NCI-H748 (cell line): Measurements from ENCODE around the gene HMG20B.
"Not testable (repeated sequence)": the region's sequence is repeated elsewhere in the genome, so short reads cannot be mapped to it uniquely, and the experiment has no call there.

ENCODE experiments used
- DNase-seq: peaks from one replicate; lab custom pipeline; 2025; ENCODE audit not compliant: unreplicated experiment; lab: John Stamatoyannopoulos, UW

Gene HMG20B

DNA sequence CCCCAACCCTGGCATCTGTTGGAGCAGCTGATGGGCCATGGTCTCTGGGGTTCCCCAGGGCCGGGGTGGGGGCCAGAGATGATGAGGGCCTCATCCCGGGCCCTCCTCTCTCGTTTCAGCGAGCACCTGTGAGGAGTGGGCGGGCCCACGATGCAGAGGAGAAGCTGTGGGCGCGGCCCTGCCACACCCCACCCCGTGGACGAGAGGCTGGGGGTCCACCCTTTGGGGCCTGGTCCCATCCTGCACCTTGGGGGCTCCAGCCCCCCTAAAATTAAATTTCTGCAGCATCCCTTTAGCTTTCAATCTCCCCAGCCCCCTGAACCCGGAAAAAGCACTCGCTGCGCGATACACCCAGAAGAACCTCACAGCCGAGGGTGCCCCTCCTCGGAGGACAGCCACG, 5.6 kb downstream of the HMG20B start:
- DNase-seq, result no peak

DNA sequence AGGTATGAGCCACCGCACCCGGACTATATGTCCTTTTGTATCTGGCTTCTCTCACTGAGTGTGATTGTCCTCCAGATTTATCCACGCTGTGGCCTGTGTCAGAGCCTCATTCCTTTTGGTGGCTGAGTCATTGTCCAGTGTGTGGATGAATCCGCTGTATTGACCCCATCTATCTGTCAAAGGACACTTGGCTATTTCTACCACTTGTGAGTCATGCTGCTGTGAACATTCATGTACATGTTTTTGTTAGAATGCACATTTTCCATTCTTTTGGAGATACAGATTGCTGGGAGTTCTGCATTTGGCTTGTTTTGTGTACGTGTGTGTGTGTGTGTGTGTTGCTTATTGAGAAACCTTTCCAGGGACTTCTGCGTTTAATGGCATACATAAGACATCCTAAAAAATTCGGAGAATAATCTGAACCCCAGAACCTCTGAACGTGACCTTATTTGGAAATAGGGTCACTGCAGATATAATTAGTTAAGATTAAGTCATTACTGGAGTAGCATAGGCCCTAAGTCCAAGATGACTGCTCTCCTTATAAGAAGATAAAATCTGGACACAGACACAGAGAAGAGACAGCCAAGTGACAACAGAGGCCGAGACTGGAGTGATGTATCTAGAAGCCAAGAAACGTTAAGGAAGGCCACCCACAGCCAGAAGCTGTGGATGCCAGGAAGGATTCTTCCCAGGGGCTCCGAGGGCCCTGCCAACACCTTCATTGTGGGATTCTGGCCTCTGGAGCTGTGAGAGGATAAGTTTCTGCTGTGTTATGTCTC, 7.6 kb downstream of the HMG20B start:
- DNase-seq, result no peak

DNA sequence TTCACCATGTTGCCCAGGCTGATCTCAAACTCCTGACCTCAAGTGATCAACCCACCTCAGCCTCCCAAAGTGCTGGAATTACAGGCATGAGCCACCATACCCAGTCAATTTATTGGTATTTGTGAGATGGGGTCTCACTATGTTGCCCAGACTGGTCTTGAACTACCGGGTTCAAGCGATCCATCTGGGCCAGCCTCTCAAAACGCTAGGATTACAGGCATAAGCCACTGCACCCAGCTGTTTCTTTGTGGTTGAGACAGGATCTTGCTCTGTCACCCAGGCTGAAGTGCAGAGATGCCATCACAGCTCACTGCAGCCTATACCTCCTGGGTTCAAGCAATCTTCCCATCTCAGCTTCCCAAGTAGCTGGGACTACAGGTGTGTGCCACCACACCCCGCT, 9.0 kb downstream of the HMG20B start:
- DNase-seq, result not testable (repeated sequence)

DNA sequence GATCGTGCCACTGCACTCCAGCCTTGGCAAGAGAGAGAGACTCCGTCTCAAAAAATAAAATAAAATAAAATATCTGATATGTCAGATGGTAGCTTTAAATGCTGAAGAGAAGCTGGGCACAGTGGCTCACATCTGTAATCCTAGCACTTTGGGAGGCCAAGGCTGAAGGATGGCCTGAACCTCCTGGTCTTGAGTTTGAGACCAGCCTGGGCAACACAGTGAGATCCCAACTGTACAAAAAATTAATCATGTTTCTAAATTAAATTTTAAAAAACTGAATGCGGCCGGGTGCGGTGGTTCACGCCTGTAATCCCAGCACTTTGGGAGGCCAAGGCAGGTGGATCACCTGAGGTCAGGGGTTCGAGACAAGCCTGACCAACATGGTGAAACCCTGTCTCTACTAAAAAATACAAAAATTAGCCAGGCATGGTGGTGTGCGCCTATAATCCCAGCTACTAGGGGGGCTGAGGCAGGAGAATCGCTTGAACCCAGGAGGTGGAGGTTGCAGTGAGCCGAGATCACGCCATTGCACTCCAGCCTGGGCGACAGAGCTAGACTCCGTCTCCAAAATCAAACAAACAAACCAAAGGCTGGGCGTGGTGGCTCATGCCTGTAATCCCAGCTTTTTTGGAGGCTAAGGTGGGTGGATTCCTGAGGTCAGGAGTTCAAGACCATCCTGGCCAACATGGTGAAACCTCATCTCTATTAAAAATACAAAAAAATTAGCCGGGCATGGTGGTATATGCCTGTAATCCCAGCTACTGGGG, 11.5 kb downstream of the HMG20B start:
- DNase-seq, result not testable (repeated sequence)

DNA sequence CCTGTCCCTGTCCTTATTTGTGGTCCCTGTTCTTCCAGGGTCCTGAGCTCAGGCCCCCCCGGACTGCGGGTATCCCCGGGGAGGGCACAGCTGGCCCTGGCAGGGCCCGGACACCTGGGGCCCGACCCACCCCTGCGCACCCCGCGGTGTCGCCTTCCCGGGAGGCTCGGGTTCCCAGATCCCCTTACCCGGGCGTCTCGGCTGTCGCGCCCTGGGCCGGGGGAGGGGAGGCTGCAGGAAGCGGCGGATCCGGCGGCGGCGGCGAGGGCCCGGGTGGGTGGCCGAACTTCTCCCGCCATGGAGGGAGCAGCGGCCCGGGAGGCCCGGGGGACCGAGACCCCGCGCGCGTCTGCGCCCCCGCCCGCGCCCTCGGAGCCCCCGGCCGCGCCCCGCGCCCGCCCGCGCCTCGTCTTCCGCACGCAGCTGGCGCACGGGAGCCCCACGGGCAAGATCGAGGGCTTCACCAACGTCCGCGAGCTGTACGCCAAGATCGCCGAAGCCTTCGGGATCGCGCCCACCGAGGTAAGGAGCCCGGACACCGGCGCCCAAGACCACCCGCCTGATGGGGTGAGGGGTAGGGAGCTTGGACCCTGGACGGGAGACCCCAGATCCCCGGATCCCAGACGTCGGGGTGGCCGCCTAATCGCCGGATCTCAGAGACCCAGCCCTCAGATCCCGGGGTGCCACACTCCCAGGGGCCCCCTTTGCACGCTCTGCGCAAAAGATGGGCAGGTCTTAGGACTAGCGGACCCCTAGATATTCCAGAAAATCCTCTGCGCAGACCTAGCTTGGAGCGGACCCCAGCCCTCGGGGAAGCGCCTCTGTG, 12.8 kb downstream of the HMG20B start, which contains the start of gene GIPC3:
Gene GIPC3 (plus strand): TSS at position 178 of the 826 bp plus-strand sequence. CDS start 120 bp downstream, at position 298.
- DNase-seq, result no peak

DNA sequence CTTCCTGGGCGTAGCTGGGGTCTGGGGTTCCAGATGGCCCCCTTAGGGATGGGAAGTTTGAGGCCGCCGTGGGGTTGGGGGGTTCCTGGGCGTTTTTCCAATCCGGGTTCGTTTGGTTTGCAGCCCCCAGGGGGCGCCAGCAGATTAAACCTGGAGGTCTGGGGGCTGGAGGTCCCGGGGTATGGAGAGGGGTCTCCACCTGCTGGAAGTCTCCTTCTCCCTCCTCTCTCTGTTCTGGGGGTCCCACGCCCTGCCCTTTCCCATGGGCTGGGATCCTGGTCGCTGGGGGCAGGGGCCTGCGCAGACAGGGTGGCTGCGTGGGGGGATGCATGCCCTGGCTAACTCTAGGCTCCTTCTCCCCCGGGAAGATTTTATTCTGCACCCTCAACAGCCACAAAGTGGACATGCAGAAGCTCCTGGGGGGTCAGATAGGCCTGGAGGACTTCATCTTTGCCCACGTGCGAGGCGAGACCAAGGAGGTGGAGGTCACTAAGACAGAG, 13.4 kb downstream of the HMG20B start:
- DNase-seq, result peak; percentile 25

DNA sequence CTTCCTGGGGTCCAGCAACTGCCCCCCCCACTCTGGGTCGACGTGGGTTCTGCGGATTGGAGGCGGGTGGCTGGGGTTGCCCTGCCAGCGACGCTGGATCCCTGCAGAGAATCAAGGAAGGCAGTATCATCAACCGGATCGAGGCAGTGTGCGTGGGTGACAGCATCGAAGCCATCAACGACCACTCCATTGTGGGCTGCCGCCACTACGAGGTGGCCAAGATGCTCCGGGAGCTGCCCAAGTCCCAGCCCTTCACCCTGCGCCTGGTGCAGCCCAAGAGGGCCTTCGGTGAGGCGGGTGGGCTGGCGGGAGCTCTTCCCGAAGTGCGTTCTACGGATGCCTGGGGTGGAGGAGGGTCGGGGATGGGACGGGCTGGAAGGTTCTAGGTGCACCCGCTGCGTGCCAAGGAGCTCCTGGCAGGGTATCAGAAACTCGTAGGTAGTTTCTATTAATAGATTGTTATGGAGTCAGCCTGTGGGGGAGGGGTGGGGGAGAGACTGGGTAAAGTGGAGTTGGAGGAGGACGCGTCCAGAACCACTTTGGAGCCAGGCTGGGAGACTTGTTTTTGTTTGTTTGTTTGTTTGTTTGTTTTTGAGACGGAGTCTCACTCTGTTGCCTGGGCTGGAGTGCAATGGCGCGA, 14.1 kb downstream of the HMG20B start:
- DNase-seq, result no peak

DNA sequence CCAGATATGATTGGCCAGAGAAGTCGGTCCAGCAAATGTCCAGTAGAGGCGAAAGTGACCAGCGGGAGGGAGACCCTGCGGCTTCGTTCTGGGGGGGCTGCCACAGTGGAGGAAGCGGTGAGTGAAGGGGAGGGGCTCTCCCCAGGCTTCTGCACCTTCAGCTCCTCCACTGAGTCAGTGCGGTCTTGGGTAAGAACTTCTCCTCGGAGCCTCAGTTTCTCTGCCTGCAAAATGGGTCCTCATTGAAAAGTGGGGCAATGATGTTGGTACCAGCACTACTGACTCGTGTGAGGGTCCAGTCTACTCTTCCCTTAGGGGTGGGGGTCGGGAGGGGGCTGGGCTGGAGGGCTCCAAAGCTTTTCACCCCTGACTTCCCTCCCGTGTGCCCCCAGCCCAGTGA, 16.7 kb downstream of the HMG20B start:
- DNase-seq, result no peak

DNA sequence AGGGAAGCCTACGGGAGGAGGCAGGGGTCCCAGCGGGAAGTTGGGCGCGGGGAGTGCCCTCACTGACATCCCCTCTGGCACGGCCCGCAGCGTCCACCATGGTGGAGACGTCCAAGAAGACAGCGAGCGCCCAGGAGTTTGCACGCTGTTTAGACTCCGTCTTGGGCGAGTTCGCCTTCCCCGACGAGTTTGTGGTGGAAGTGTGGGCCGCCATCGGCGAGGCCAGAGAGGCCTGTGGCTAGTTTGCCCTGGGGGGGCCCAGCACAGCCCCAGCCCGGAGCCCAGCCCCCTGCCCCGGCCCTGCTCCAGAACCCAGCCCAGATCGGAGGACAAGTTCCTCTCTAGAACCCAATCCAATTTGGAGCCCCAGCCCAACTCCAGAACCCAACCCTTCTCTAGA, 17.2 kb downstream of the HMG20B start:
- DNase-seq, result no peak

DNA sequence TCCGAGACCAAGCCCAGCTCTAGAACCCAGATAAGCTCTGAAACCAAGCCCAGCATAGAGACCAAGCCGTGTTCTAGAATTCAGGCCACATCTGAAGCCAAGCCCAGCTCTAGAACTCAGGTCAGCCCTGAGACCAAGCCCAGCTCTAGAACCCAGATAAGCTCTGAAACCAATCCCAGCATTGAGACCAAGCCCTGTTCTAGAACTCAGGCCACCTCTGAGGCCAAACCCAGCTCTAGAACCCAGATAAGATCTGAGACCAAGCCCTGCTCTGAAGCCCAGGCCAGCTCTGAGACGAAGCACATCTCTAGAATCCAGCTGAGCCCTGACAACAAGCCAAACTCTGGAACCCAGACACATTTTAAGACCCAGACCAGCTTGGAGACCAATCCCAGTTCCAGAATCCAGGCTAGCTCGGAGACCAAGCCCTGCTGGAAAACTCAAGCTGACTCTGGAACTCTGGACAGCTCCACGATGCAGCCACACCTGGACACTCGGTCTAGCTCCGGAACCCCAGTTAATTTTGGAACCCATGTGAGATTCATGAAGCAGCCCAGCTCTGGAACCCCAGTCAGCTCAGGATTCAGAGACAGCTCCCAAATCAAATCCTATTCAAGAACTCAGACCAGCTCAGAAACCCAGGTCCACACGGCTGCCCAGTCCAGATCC, 18.4 kb downstream of the HMG20B start:
- no peak for DNase-seq

DNA sequence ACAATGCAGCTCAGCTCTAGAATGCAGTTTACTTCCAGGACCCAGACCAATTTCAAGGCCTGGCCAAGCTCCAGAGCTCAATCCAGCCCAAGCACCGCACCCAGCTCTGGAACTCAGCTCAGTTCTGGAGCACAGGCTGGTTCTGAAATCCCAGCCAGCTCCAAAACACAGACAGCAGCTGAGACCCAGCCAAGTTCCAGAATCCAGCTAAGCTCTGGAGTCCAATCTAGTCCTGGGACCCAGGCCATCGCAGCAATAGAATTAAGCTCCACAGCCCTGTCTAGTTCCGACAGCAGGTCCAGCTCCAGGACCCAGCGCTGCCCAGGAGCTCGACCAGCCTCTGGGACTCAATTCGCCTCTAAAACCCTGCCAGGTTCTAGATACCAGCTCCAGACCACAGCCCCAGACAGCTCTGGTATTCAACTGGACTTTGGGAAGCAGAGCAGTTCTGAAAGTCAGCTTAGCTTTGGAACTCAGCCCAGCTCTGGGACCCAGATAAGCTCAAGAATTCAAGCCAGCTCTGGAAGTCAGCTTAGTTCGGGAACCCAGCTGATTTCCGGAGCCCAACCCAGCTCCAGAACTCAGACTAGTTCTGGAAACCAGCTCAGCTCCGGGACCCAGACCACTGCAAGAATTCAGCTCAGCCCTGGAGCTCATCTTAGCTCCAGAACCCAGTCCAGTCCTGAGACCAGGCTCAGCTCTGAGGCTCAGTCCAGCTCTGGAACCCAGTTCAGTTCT, 19.3 kb downstream of the HMG20B start:
- no peak for DNase-seq

DNA sequence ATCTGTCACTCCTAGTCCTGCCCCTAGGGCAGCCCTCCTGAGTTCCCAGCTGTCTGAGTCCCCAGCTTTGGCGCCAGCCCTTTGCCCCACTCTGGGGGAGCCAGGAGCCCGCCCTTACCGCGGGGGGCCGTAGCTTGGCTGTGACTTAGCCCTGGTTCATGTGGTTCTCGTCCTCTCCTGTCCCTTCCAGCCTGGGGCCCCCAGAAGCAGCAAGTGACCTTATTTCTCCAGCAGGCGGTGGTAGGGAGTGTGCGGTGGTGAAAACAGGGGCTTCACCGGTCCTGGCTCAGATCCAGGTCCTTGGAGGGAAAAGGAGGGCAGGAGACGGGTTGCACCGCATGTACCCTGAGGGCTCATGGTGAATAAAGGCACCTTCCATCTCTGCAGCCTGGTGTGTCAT, 20.4 kb downstream of the HMG20B start:
- DNase-seq, result no peak

DNA sequence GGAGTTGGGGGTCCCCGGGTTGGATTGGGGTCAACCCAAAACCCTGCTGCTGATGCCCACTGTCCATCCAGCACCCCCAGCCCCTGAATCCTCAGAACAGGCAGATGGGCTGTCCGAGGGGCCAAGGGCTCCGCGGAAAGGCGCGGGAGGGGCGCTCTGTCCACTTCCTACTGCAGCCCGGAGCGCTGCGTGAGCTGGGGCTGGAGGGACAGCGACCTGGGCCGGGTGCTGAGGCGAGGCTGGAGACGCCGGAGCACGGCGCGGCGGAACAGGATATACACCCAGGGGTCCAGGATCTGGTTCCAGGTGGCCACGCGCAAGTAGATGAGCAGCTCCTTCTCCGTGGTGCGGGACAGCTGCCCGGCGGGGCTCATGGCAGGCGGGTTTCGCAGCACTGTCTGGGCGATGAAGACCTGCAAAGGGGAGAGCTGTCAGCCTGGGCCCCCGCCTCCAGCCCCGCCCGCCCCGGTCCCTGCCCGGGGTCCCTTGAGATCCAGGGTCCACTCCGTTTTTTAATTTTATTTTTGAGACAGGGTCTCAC, 22.8 kb downstream of the HMG20B start:
- DNase-seq, result no peak

DNA sequence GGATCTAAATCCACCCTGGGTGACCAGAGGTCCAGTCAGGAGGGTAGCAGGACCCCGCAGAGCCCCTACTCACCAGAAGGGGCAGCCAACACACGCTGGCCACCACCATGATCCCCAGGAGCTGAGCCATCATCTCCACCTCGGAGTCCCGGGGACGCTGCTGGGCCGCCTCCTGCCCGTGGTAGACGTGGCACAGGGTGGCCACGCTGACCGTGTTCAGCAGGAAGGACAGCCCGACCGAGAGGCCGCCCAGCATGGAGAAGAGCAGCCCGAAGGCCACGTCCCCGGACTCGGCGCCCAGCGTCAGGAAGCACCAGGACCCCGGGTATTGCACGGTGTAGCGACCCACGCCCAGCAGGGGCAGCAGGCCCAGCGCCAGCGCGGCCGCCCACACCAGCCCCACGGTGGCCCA, 27.0 kb downstream of the HMG20B start:
- DNase-seq, result no peak

DNA sequence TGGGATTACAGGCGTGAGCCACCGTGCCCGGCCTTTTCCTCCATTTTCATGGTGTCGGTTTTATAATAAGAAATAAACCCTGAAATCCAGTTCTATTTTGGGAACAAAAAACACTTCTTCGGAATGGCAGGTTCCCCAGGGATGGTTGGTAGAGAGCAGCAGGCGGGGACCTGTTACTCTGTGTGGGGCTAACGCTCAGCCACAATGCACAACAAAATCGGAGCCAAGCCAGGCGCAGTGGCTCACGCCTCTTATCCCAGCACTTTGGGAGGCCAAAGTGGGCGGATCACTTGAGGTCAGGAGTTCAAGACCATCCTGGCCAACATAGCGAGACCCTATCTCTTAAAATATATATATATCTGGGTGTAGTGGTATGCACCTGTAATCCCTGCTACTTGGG, 28.3 kb downstream of the HMG20B start:
- DNase-seq, result no peak

DNA sequence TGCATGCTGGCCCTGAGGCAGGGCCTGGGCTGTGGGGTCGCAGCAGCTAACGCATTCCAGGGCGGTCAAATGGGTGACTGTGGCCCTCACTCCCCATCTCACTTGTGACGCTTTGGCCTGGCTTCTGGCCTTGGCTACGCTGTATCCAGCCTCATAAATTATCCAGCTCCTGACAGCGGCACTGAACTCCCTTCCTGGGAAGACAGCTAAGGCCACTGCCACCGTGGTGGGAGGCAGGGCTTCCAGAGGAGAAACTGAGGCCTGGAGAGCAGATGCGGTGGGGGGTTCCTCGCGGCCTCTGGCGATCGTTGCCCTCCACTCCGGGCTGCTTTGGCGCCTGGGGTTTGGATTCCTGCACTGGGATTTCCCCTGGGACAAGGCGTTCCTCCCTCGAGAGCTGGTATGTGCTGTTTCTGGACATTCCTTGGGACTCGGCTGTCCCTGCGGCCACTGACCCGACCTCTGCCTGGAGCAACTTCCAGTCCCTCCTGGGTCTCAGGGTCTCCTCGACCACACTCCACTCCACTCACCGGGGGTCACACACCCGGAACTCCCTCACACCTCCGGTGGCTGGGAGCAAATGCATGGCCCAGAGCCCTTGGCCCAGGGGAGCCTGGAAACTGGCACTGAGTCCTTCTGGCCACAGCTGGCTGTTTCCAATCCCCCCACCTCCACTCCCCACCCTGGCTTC, 30.5 kb downstream of the HMG20B start:
- no peak for DNase-seq

DNA sequence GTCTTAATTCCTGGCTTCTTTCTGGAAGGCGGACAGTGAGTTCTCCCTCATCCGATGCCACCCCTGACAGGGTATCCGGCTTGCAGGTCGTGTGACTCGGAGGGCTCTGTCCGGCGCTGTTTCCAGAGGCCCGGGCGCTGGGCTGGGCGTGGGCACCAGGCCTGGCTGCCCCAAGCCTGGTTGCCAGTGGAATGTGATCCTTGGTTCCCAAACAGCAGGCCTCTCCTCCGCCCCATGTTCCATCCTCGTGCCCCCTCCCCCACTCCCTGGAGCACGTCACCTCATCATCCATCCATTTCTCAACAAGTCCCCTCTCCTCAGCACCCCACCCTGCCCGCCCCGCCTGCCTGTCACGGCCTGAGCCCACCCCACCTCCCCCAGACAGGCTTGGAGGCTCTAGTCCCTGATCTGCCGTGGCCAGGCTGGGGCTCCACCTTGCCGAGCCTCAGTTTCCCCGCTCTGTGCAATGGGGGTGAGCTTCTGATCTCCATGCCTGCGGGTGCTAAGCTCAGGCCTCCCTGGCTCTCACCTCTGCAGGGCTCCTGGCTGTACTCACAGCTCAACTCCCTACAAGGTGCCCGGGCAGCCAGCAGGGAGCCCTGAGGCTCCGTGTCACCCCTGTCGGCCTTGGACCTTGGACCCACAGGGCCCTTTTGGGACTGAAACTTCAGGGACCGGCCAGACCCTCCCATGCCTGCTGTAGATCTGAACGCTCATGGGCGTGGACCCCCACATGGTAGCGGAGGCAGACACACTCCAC, 31.7 kb downstream of the HMG20B start:
- no peak for DNase-seq

DNA sequence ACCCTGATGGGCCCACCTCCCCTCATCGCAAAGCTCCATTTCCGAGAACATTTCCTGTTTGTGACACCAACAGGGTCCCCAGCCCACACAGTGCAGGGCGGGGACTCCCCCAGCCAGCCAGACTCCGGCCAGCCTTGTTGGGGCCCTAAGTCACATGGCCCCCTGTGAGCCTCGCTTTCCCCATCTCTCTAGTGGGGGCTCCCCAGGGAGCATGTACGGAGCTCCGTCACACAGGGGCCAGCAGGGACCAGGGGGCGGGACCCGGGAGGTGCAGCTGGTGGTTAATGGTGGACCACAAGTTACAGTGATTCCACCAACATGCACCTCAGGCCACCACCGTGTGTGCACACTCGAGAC, 32.2 kb downstream of the HMG20B start:
- no peak for DNase-seq
